NT2/D1 (cell line): ENCODE results near the gene NADK2.

Experiments
- DNase-seq: peaks from one replicate; pipeline ENCODE4 v3.0.0-alpha.2; 2011; ENCODE audit warnings: low read depth, low spot score
- H3K27me3 ChIP-seq: 2 replicates; pipeline ENCODE4 v1.6.0; 2011; ENCODE audit warnings: mild to moderate bottlenecking; ENCODE audit not compliant: insufficient read length, insufficient read depth
- H3K36me3 ChIP-seq: 2 replicates; pipeline ENCODE4 v1.6.1; 2011; ENCODE audit warnings: mild to moderate bottlenecking, low read length, mixed read lengths; ENCODE audit not compliant: insufficient read depth, insufficient read length
- H3K4me1 ChIP-seq: 2 replicates; pipeline ENCODE4 v1.5.1; 2011; ENCODE audit not compliant: insufficient read depth, insufficient read length
- H3K4me3 ChIP-seq: 2 replicates; pipeline ENCODE4 v1.5.1; 2011; ENCODE audit warnings: low read depth; ENCODE audit not compliant: insufficient read length
- H3K9ac ChIP-seq: 2 replicates; pipeline ENCODE4 v1.6.0; 2011; ENCODE audit warnings: low read depth; ENCODE audit not compliant: insufficient read length
- H3K9me3 ChIP-seq: 2 replicates; pipeline ENCODE4 v1.5.1; 2011; ENCODE audit warnings: mild to moderate bottlenecking, low read length; ENCODE audit not compliant: insufficient read depth
- SUZ12 ChIP-seq: IDR thresholded peaks from 2 replicates; pipeline ENCODE4 v1.6.1; 2011; ENCODE audit not compliant: insufficient read length, insufficient read depth; ENCODE audit errors: extremely low read depth
- YY1 ChIP-seq: IDR thresholded peaks from 2 replicates; pipeline ENCODE4 v1.6.1; 2011; ENCODE audit not compliant: insufficient read length, insufficient read depth
- ZNF274 ChIP-seq: IDR thresholded peaks from 2 replicates; pipeline ENCODE4 v1.6.1; 2011; ENCODE audit warnings: mild to moderate bottlenecking, low read depth, low read length

Gene NADK2

GRCh38 chr5:36172599-36172998, 69.1 kb downstream of the NADK2 start:
- peaks cover 86% of the 10 kb centered on the region for H3K36me3 ChIP-seq

GRCh38 chr5:36170832-36171424, 70.8 kb downstream of the NADK2 start:
- Histone ChIP-seq H3K9ac (no peak overlapping the region), H3K36me3 (peaks cover 88% of the 10 kb centered on the region), H3K9me3 (no peaks in the 10 kb centered on the region), H3K4me1 (no peaks in the 10 kb centered on the region), H3K4me3 (no peak overlapping the region), H3K27me3 (no peaks in the 10 kb centered on the region)
- no peak for TF ChIP-seq YY1
- TF ChIP-seq ZNF274, result no peak
- TF ChIP-seq SUZ12, result no peak
- DNase-seq, result no peak

More at GRCh38 chr5:36172599-36172998, 69.1 kb downstream of the NADK2 start:
- DNase-seq, result no peak
- TF ChIP-seq SUZ12, result no peak
- TF ChIP-seq YY1, result no peak
- no peak for TF ChIP-seq ZNF274
- no peak overlapping the region for H3K4me3 ChIP-seq
- no peaks in the 10 kb centered on the region for H3K27me3 ChIP-seq
- H3K4me1 ChIP-seq, result no peaks in the 10 kb centered on the region
- no peaks in the 10 kb centered on the region for H3K9me3 ChIP-seq
- H3K9ac ChIP-seq, result no peak overlapping the region

- no peak for TF ChIP-seq SUZ12
- Histone ChIP-seq H3K27me3 (no peaks in the 10 kb centered on the region), H3K4me3 (no peak overlapping the region), H3K4me1 (no peaks in the 10 kb centered on the region), H3K9me3 (no peaks in the 10 kb centered on the region), H3K9ac (no peak overlapping the region), H3K36me3 (peaks cover 92% of the 10 kb centered on the region)
- no peak for DNase-seq
Measured at GRCh38 chr5:36168737-36169136, 73.0 kb downstream of the NADK2 start.

- H3K9ac ChIP-seq, result no peak overlapping the region
- no peak for DNase-seq
- H3K4me1 ChIP-seq, result no peaks in the 10 kb centered on the region
- H3K27me3 ChIP-seq, result no peaks in the 10 kb centered on the region
- H3K36me3 ChIP-seq, result peaks cover 91% of the 10 kb centered on the region
- no peak overlapping the region for H3K4me3 ChIP-seq
- H3K9me3 ChIP-seq, result no peaks in the 10 kb centered on the region
- TF ChIP-seq SUZ12 (no peak), YY1 (no peak), ZNF274 (no peak)
Measured at GRCh38 chr5:36164461-36164860, 77.3 kb downstream of the NADK2 start.

GRCh38 chr5:36162810-36163486, 78.8 kb downstream of the NADK2 start:
- TF ChIP-seq SUZ12 (no peak), YY1 (no peak), ZNF274 (no peak)
- no peaks in the 10 kb centered on the region for H3K4me1 ChIP-seq
- no peaks in the 10 kb centered on the region for H3K9me3 ChIP-seq
- H3K36me3 ChIP-seq, result peaks cover 93% of the 10 kb centered on the region
- H3K9ac ChIP-seq, result no peak overlapping the region
- no peak for DNase-seq
- H3K27me3 ChIP-seq, result no peaks in the 10 kb centered on the region
- H3K4me3 ChIP-seq, result no peak overlapping the region

- TF ChIP-seq YY1 (no peak), ZNF274 (no peak), SUZ12 (no peak)
- peaks cover 95% of the 10 kb centered on the region for H3K36me3 ChIP-seq
- no peak for DNase-seq
- no peaks in the 10 kb centered on the region for H3K9me3 ChIP-seq
- H3K27me3 ChIP-seq, result no peaks in the 10 kb centered on the region
- no peak overlapping the region for H3K9ac ChIP-seq
- H3K4me1 ChIP-seq, result no peaks in the 10 kb centered on the region
- no peak overlapping the region for H3K4me3 ChIP-seq
Measured at GRCh38 chr5:36161361-36161760, 80.4 kb downstream of the NADK2 start.

- Histone ChIP-seq H3K9me3 (no peaks in the 10 kb centered on the region), H3K4me3 (no peak overlapping the region), H3K36me3 (peaks cover 95% of the 10 kb centered on the region), H3K27me3 (no peaks in the 10 kb centered on the region), H3K9ac (no peak overlapping the region), H3K4me1 (no peaks in the 10 kb centered on the region)
- no peak for DNase-seq
- TF ChIP-seq ZNF274 (no peak), YY1 (no peak), SUZ12 (no peak)
Measured at GRCh38 chr5:36160617-36161016, 81.1 kb downstream of the NADK2 start.
